GM21390 (cell line): ENCODE data around the gene C15orf39.
"Not testable (repeated sequence)": the region's sequence is repeated elsewhere in the genome, so short reads cannot be mapped to it uniquely, and the experiment has no call there.

Experiments used
- ATAC-seq: cut with Tn5 transposase; IDR thresholded peaks from one replicate; pipeline ENCODE4 v1.9.1; 2021; ENCODE audit not compliant: unreplicated experiment

The C15orf39 gene

GRCh38 chr15:75258620-75259343, 57.1 kb downstream of the C15orf39 start:
- not testable (repeated sequence) for ATAC-seq

- ATAC-seq, result not testable (repeated sequence)
Measured at GRCh38 chr15:75259873-75260272, 58.2 kb downstream of the C15orf39 start.
